ENCODE data around the gene MACROH2A2. TPM values are rescaled to one million over a fixed set of nuclear protein-coding genes. Genes with fewer than 3 reads are reported as not detected.
A peak's percentile ranks its signal among the peaks of the same experiment; 100 is the strongest.

MACROH2A2 gene
- total and polyA plus RNA-seq, 2 of the 13 experiments (the other 11 are each of a cell fraction or from before 2014, with no cell fraction given), result 9.8 to 43.1 TPM

GRCh38 chr10:70146489-70147258 is 94.0 kb downstream of the MACROH2A2 start, which contains the start of gene TYSND1 (continued):
- peak; percentile 43; the same call in 1 of the 2 replicates for TF ChIP-seq HINFP (CRISPR knock-in tag; IDR thresholded peaks at IDR 0.05; ENCODE audit: low read depth)
- TF ChIP-seq ZNF646 (CRISPR knock-in tag; IDR thresholded peaks at IDR 0.05), result no peak
- no peak for TF ChIP-seq ZC3H4 (CRISPR knock-in tag; IDR thresholded peaks at IDR 0.05; ENCODE audit: borderline replicate concordance)
- TF ChIP-seq AKNA (CRISPR knock-in tag; IDR thresholded peaks at IDR 0.05; ENCODE audit: borderline replicate concordance), result peak; percentile 80
- no peak for TF ChIP-seq THAP7 (CRISPR knock-in tag; IDR thresholded peaks at IDR 0.05)
- 0 out of 2 replicates have a peak, but pooled peaks have one; percentile 13 for TF ChIP-seq ZSCAN12 (CRISPR knock-in tag; IDR thresholded peaks at IDR 0.05)
- TF ChIP-seq CCAR2 (optimal IDR thresholded peaks at IDR 0.05; ENCODE audit: low read depth, low read length), result no peak
- no peak for TF ChIP-seq ZNF674 (CRISPR knock-in tag; IDR thresholded peaks at IDR 0.05; ENCODE audit: low read depth)
- peak; percentile 29; the same call in 1 of the 2 replicates for TF ChIP-seq ARID5B (CRISPR knock-in tag; IDR thresholded peaks at IDR 0.05)
